GM12874 (cell line): Measurements from ENCODE around the gene KIFC3.

ENCODE experiments used
- CTCF ChIP-seq: IDR thresholded peaks from 2 replicates; pipeline ENCODE4 v1.5.1; 2011; ENCODE audit warnings: low read depth, mild to moderate bottlenecking, control low read depth, low read length, moderate library complexity; ENCODE audit not compliant: insufficient read depth

Gene KIFC3

DNA sequence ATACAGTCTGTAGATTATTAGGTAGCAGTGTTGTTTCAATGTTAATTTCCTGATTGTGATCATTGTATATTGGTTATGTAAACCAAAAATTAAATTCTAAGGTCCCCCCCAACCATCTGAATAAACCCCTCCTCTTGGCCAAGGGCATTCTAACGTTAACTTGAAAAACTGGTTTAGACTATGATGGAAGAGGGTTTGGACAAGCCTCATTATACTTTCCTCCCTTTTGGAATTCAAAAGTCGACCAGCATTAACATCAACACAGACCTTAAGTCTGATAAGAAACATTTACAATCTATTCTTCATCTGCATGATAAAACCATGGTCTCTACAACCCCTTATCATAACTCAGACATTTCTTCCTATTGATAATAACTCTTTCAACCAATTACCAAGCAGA, 20.6 kb upstream of the KIFC3 start:
- TF ChIP-seq CTCF: no peak

DNA sequence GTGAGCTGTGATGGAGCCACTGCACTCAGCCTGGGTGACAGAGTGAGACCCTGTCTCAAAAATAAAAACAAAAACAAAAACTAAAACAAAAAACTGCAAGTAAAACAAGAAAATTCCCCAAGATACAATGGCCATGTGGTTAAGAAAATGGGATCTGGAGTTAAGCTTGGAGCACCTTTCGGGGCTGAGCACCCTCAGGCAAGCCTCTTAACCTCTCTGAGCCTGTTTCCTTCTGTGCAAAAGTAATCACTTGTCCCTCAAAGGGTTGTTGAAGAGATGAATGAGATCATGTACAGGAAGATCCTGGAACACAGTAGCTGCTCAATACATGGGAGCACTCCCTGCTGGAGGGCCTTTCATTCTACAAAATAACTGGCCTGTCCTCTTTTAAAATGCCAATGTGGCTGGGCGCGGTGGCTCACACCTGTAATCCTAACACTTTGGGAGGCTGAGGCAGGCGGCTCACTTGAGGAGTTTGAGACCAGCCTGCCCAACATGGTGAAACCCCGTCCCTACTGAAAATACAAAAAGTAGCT, 19.8 kb upstream of the KIFC3 start:
- TF ChIP-seq CTCF: no peak

- no peak for TF ChIP-seq CTCF
Measured at GRCh38 chr16:57821149-57821971, 19.1 kb upstream of the KIFC3 start.

- TF ChIP-seq CTCF: no peak
Measured at GRCh38 chr16:57818377-57819064, 16.2 kb upstream of the KIFC3 start.

DNA sequence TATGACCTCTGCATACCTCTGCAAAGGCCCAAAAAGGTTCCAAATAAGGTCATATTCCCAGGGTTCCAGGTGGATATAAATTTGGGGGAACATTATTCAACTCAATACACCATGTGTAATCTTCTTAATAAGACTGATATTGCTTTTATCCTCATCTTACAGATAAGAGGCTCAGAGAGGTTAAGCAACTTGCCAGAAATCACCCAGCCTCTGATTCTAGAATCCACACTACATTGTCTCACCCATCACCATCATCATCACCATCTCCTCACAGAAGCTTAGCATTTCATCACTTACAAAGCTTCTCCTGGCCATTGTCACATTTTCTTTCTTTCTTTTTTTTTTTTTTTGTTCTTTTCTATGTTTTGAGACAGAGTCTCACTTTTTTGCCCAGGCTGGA, 15.4 kb upstream of the KIFC3 start:
- TF ChIP-seq CTCF: no peak

- no peak for TF ChIP-seq CTCF
Measured at GRCh38 chr16:57815987-57816745, 13.9 kb upstream of the KIFC3 start.

DNA sequence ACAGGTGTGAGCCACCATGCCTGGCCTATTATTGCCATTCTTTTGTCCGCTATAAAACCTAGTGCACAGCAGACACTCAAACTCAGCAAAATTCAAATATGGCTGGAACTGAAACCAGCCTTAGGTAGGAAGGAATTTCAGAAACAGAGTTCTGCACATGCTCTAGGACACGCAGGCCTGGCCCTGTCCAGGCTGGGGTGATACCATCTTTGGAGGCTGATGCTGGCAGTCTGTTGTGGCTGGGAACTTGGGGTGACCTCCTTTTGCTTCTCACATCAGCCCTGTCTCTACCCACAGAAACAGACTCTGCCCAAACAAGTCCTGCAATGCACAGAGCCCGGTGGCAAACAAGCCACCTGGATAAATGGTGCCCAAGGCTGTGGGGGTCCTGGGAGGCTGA, 12.6 kb upstream of the KIFC3 start:
- no peak for TF ChIP-seq CTCF
